Immature natural killer cell (primary cell): ENCODE results near the gene ATP6V0E1. TPM values are rescaled to one million over a fixed set of nuclear protein-coding genes. Genes with fewer than 3 reads are reported as not detected.

ENCODE experiments used
- DNase-seq, 3 donors: peaks; one replicate each; pipeline ENCODE4 v3.0.0; 2022; ENCODE audit warnings: mixed read lengths in 1 of 3
- H3K27ac Mint-ChIP-seq, 6 donors: one replicate each; pipeline ENCODE4 v1.8.0; 2020; ENCODE audit warnings: mixed read lengths in 6 of 6, mild to moderate bottlenecking in 5 of 6, inconsistent platforms in 4 of 6, moderate library complexity in 3 of 6
- H3K27me3 Mint-ChIP-seq, 3 donors: one replicate each; pipeline ENCODE4 v1.8.0; 2020 to 2021; ENCODE audit warnings: low read depth in 3 of 3, mild to moderate bottlenecking in 3 of 3, mixed read lengths in 3 of 3, moderate library complexity in 3 of 3, inconsistent platforms in 1 of 3
- H3K36me3 Mint-ChIP-seq, 3 donors: one replicate each; pipeline ENCODE4 v1.8.0; 2020; ENCODE audit warnings: mixed read lengths in 3 of 3, inconsistent platforms in 2 of 3, mild to moderate bottlenecking in 2 of 3
- H3K4me1 Mint-ChIP-seq, 2 donors: one replicate each; pipeline ENCODE4 v1.8.0; 2020; ENCODE audit warnings: inconsistent platforms in 2 of 2, mild to moderate bottlenecking in 2 of 2, mixed read lengths in 2 of 2, moderate library complexity in 1 of 2
- H3K4me3 Mint-ChIP-seq, 5 donors: one replicate each; pipeline ENCODE4 v1.8.0; 2020; ENCODE audit warnings: mild to moderate bottlenecking in 5 of 5, mixed read lengths in 5 of 5, inconsistent platforms in 3 of 5, moderate library complexity in 3 of 5
- H3K9me3 Mint-ChIP-seq, 6 donors: one replicate each; pipeline ENCODE4 v1.8.0; 2020; ENCODE audit warnings: mild to moderate bottlenecking in 6 of 6, mixed read lengths in 6 of 6, inconsistent platforms in 4 of 6, moderate library complexity in 3 of 6
- polyA plus RNA-seq, 3 donors: library from polyadenylated mRNA; unstranded; fragments of 300-500 nt; fragmentation: Illumina TruSeq; gene quantifications; one replicate each; pipeline ENCODE4 v1.2.3, GENCODE V29; 2021

ATP6V0E1 gene
- polyA plus RNA-seq, 3 donors from 2014 or later: 474 to 487 (median 485) TPM

DNA sequence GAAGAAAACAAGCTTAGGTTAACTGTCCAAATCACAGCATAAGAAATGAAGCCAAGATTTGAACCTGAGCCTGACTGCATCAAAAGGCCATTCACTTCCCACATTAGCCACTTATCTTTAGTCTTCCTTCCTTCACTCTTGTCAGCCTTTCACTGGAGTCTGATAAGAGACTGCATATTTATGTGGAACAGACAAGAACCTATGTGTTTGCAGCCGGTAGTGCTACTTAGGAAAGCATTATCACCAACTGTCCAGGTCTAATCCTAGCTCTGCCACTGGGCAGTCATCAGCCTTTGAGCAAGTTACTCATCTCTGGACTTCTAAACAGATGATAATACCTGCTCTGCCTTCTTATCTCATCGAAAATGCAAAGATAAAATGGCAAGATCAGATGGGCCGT, 12.1 kb upstream of the ATP6V0E1 start:
- H3K4me1 Mint-ChIP-seq: no peaks in the 10 kb centered on the region
- H3K9me3 Mint-ChIP-seq: no peaks in the 10 kb centered on the region
- peaks cover 2 to 8% (median 4%) of the 10 kb centered on the region in 3 donors for H3K36me3 Mint-ChIP-seq

DNA sequence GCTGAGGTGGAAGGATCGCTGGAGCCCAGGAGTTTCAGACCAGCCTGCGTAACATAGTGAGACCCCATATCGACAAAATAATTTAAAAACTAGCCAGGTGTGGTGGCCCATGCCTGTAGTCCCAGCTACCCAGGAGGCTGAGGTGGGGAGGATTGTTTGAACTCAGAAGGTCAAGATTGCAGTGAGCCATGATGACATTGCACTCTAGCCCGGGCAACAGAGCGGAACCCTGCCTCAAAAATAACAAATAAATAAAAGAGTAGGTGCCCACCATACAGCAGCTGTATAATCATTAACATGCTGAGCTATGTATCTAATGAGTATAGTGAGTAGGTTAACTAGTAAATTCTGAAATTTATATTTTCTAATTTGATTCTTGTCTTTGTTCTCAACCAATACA, 11.0 kb upstream of the ATP6V0E1 start:
- no peak for DNase-seq
- Mint-ChIP-seq H3K9me3 (no peaks in the 10 kb centered on the region), H3K4me1 (no peaks in the 10 kb centered on the region), H3K4me3 (no peak overlapping the region), H3K27ac (no peak overlapping the region), H3K27me3 (peaks cover 0 to 12% (median 1%) of the 10 kb centered on the region in 3 donors), H3K36me3 (peaks cover 0 to 8% (median 4%) of the 10 kb centered on the region in 3 donors)

More for the DNA sequence above, 12.1 kb upstream of the ATP6V0E1 start:
- DNase-seq: no peak
- no peak overlapping the region for H3K27ac Mint-ChIP-seq
- H3K27me3 Mint-ChIP-seq: peaks cover 0 to 12% (median 1%) of the 10 kb centered on the region in 3 donors
- no peak overlapping the region for H3K4me3 Mint-ChIP-seq

DNA sequence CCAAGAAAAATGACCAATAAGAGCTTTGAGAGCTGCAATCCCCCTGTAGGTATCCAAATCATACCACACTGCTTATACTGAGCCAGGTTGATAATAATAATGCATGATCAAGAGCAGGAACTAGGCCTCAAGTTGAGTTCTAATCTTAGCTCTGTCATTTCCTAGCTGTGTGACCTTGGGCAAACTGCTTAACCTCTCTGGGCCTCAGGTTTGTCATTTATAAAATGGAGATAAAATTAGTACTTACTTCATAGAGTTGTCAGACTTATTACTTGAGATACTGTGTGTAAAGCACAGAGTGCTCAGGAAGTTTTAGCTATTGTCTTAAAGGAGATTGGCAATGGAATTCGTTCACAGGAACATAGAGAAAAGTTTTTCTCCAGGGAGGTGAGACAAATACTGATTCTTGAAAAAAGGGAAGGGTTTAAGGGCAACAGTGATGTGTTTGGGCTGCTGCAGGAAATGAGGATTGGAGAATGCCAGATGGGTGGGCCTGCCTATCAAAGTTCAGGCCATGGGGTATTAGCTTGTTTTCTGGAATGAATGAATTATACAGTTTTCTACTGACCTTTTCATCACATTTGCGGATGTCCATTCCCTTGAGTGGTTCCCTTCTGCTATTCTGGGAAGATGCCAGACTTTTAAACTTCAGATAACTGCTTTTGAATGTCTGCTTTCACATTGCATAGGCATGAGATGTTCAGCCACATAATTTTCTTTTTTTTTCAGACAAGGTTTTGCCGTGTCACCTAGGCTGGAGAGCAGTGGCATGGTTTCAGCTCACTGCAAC, 10.2 kb upstream of the ATP6V0E1 start:
- Mint-ChIP-seq H3K9me3 (no peaks in the 10 kb centered on the region), H3K36me3 (peaks cover 0 to 5% (median 4%) of the 10 kb centered on the region in 3 donors), H3K4me1 (no peaks in the 10 kb centered on the region), H3K4me3 (no peak overlapping the region), H3K27me3 (peaks cover 0 to 12% (median 1%) of the 10 kb centered on the region in 3 donors), H3K27ac (peak overlapping the region in 1 of 6 donors; percentile 16)
- no peak for DNase-seq

DNA sequence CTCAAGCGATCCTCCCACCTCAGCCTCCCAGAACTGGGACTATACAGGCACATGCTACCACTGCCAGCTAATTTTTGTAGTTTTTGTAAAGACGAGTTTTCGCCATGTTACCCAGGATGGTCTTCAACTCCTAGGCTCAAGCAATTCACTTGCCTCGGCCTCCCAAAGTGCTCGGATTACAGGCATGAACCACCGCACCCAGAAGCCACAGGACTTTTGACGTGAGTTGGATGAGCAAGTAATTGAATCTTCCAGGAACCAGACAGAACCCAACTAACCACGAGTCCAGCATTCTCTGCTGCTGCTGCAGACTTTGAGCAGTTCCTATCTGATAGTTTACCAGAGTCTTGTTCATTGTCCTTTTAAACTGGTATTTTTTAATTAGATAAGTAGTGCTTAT, 9.6 kb upstream of the ATP6V0E1 start:
- DNase-seq: no peak
- H3K27me3 Mint-ChIP-seq: peaks cover 0 to 12% (median 1%) of the 10 kb centered on the region in 3 donors
- H3K4me1 Mint-ChIP-seq: no peaks in the 10 kb centered on the region
- no peak overlapping the region for H3K27ac Mint-ChIP-seq
- peaks cover 0 to 4% (median 3%) of the 10 kb centered on the region in 3 donors for H3K36me3 Mint-ChIP-seq
- no peaks in the 10 kb centered on the region for H3K9me3 Mint-ChIP-seq
- no peak overlapping the region for H3K4me3 Mint-ChIP-seq

DNA sequence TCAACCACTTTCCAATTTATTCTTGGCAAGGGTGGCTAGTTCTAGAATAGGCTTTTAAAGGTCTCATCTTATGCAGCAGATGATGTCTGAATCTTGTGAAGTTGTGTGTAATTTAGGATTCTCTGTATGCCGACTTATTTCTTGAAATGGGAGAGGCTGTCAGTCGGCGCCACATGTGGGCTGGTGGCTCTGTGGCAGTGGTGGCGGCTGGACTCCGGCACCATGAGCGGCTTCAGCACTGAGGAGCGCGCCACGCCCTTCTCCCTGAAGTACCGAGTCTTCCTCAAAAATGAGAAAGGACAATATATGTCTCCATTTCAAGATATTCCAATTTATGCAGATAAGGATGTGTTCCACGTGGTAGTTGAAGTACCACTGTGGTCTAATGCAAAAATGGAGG, 8.3 kb upstream of the ATP6V0E1 start:
- H3K4me1 Mint-ChIP-seq: no peaks in the 10 kb centered on the region
- no peak overlapping the region for H3K27ac Mint-ChIP-seq
- peaks cover 0 to 12% (median 3%) of the 10 kb centered on the region in 3 donors for H3K27me3 Mint-ChIP-seq
- no peak overlapping the region for H3K4me3 Mint-ChIP-seq
- H3K9me3 Mint-ChIP-seq: no peaks in the 10 kb centered on the region
- DNase-seq: no peak
- no peaks in the 10 kb centered on the region for H3K36me3 Mint-ChIP-seq

DNA sequence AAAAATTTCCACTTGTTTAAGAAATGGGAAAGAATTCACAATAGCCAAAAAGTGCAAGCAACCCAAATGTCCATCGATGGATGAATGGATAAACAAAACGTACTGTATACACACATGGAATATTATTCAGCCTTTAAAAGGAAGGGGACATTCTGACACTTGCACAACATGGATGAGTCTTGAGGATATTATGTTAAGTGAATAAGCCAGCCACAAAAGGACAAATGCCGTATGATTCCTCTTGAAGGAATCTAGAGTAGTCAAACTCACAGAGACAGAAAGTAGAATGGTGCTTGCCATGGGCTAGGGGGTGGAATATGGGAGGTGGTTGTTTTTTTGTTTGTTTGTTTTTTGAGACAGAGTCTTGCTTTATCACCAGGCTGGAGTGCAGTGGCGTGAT, 3.8 kb upstream of the ATP6V0E1 start:
- no peak overlapping the region for H3K4me3 Mint-ChIP-seq
- no peaks in the 10 kb centered on the region for H3K36me3 Mint-ChIP-seq
- no peak for DNase-seq
- peaks cover 14 to 16% of the 10 kb centered on the region in 2 donors for H3K4me1 Mint-ChIP-seq
- no peak overlapping the region for H3K27ac Mint-ChIP-seq
- no peaks in the 10 kb centered on the region for H3K9me3 Mint-ChIP-seq
- peaks cover 0 to 6% (median 4%) of the 10 kb centered on the region in 3 donors for H3K27me3 Mint-ChIP-seq

DNA sequence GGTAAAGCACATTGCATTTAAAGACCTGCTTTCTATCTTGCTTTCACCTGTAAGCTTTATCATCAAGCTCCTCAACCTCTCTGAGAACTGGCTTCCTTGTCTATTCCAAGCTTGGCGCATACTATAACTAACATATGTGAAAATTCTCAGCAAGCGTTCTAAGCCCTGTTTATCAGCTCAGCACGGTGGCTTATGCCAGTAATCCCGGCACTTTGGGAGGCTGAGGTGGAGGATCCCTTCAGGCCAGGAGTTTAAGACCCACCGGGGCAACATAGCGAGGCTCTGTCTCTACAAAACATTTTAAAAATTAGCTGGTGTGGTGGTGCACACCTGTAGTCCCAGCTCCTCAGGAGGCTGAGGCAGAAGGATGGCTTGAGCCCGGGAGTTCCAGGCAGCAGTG, 1.6 kb upstream of the ATP6V0E1 start:
- Mint-ChIP-seq H3K36me3 (no peaks in the 10 kb centered on the region), H3K4me1 (peaks cover 31 to 36% of the 10 kb centered on the region in 2 donors), H3K4me3 (no peak overlapping the region), H3K27me3 (peaks cover 0 to 6% (median 2%) of the 10 kb centered on the region in 3 donors), H3K9me3 (no peaks in the 10 kb centered on the region), H3K27ac (no peak overlapping the region)
- no peak for DNase-seq

DNA sequence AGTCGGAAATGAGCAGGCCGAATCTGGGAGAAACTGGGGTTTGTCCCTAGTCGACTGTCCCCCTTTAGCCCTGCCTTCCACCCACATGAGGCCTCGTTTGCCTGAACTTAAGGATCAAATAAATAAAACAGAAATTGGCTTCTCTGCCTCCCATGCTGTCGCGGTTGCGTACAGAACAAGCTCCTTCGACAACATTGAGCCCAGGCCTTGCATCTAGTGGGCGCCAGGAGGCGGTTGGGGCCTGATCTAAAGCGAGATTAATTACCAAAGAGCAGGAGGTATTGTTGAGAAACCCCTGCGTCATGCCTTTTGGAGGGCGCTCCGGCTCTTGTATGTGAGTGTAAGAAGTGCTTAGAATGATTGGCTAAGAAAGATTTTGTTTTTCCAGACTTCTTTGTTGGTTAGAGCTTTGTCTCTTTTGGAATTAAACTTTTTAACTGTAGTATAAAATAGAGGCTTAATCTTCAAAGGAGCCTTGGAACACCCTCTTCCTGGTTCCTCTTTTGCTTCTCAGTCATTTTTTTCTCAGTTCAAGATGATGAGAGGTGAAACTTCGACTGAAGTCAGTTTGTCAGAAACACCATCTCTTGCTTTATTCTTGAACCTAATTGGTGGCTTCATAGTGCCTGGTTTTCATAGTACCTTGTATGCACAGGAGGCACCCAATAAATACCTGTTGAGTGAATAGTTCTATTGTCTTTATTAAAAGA, 828 bp downstream of the ATP6V0E1 start:
- H3K36me3 Mint-ChIP-seq: no peaks in the 10 kb centered on the region
- H3K4me1 Mint-ChIP-seq: peaks cover 35 to 47% of the 10 kb centered on the region in 2 donors
- H3K27me3 Mint-ChIP-seq: peaks cover 2 to 6% (median 2%) of the 10 kb centered on the region in 3 donors
- H3K9me3 Mint-ChIP-seq: no peaks in the 10 kb centered on the region
- H3K27ac Mint-ChIP-seq: peak overlapping the region; percentile 91 to 99 (median 98)
- DNase-seq: peak; percentile 64 to 71 (median 70)
- H3K4me3 Mint-ChIP-seq: peak overlapping the region; percentile 98 to 99 (median 99)

DNA sequence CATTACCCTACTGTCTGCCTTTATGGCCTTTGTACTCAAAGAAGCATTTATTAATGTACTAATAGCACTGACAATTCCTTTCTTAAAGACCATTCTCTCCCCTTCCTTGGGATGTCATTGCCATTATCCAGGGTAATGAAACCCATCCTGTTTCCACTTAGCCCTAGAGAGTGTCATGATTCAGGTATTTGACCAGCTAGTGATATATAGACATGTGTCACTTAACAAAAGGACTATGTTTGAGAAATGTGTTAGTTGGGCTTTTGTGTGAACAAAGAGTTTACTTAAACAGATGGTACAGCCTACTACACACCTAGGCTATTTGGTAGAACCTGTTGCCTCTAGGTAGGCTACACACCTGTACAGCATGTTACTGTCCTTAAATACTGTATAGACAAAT, 2.0 kb downstream of the ATP6V0E1 start:
- Mint-ChIP-seq H3K4me3 (peak overlapping the region; percentile 68 to 99 (median 79)), H3K36me3 (no peaks in the 10 kb centered on the region), H3K9me3 (no peaks in the 10 kb centered on the region), H3K27me3 (peaks cover 2 to 5% (median 2%) of the 10 kb centered on the region in 3 donors), H3K27ac (peak overlapping the region; percentile 50 to 92 (median 80)), H3K4me1 (peaks cover 38 to 47% of the 10 kb centered on the region in 2 donors)
- DNase-seq: no peak

DNA sequence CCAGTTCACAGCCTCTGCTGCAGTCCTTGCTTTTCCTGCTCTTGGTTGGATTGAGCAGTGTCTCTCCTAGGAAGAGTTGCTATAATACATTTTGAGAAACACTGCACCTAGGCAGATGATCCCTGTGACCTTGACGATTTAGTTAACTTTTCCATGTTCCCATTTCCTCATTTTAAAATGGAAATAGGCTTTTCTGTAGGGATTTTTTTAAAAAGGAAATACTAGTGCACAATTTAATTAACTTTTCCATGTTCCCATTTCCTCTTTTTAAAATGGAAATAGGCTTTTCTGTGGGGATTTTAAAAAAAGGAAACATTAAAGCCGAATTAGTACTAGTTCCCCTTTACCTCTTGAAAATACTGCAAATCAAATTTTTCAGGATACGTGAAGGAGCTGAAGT, 4.7 kb downstream of the ATP6V0E1 start:
- Mint-ChIP-seq H3K4me1 (peaks cover 53 to 73% of the 10 kb centered on the region in 2 donors), H3K27me3 (peaks cover 2 to 5% (median 2%) of the 10 kb centered on the region in 3 donors), H3K4me3 (no peak overlapping the region), H3K9me3 (no peaks in the 10 kb centered on the region), H3K27ac (no peak overlapping the region), H3K36me3 (peaks cover 5 to 9% (median 5%) of the 10 kb centered on the region in 3 donors)
- DNase-seq: no peak

DNA sequence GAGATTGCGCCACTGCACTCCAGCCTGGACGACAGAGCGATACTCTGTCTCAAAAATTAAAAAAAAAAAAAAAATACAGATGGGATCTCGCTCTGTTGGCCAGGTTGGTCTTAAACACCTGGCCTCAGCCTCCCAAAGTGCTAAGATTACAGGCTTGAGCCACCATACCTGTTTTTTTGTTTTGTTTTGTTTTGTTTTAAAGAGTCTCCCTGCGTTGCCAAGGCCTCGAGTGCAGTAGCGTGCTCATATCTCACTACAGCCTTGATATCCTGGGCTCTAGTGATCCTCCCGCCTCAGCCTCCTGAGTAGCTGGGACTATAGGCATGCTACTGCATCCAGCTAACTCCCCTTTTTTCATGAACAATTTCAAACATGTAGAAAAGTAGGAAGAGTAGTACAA, 7.2 kb downstream of the ATP6V0E1 start:
- peaks cover 42 to 60% of the 10 kb centered on the region in 2 donors for H3K4me1 Mint-ChIP-seq
- peaks cover 0 to 2% (median 0%) of the 10 kb centered on the region in 3 donors for H3K27me3 Mint-ChIP-seq
- peaks cover 8 to 17% (median 10%) of the 10 kb centered on the region in 3 donors for H3K36me3 Mint-ChIP-seq
- no peak overlapping the region for H3K4me3 Mint-ChIP-seq
- no peak for DNase-seq
- no peaks in the 10 kb centered on the region for H3K9me3 Mint-ChIP-seq
- H3K27ac Mint-ChIP-seq: peak overlapping the region in 3 of 6 donors; percentile 16 to 66 (median 18)

DNA sequence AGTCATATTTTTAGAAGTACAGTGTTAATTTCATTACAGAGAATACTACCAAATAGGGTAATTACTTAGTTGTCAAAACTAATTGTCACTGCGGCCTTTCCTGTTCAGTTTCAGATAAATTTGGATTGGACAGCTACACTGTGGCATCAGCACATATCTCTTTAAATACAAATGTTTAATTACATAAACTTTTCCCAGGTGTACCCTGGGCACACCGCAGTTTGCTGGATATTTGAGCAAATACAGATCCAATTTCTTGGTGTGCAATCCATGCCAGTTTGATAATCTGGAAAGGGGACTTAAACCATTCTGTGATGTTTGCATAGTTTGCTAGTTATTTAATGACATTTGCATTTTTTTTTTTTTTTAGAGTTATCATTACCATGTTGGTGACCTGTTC, 10.8 kb downstream of the ATP6V0E1 start:
- Mint-ChIP-seq H3K36me3 (peaks cover 10 to 28% (median 10%) of the 10 kb centered on the region in 3 donors), H3K4me3 (no peak overlapping the region), H3K4me1 (peaks cover 40 to 45% of the 10 kb centered on the region in 2 donors), H3K9me3 (no peaks in the 10 kb centered on the region), H3K27ac (peak overlapping the region in 2 of 6 donors; percentile 24 to 72), H3K27me3 (no peaks in the 10 kb centered on the region)
- no peak for DNase-seq

DNA sequence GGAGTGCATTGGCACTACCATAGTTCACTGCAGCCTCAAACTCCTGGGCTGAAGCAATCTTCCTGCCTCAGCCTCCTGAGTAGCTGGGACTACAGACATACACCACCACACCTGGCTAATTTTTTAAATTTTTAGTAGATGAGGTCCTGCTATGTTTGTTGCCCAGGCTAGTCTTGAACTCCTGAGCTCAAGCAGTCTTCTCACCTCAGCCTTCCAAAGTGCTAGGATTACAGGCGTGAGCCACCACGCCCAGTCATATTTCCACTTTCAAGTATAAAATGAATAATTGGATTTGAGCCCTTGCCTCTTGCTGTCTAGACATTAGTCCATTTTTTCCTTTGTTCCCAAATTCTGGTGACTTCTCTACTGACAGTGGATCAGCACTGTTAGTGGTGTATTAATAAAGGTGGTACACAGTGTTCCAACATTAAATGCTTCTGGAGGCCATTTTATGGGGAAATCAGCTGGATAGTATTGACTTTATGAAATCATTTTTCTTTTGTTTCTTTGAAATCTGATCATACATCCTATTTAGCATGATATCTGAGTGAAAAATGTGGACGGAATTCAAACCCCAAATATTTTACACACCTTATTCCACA, 15.9 kb downstream of the ATP6V0E1 start:
- H3K4me1 Mint-ChIP-seq: peaks cover 59 to 60% of the 10 kb centered on the region in 2 donors
- H3K9me3 Mint-ChIP-seq: no peaks in the 10 kb centered on the region
- H3K4me3 Mint-ChIP-seq: no peak overlapping the region
- DNase-seq: no peak
- H3K27ac Mint-ChIP-seq: peak overlapping the region in 2 of 6 donors; percentile 36 to 40
- peaks cover 0 to 17% (median 3%) of the 10 kb centered on the region in 3 donors for H3K36me3 Mint-ChIP-seq
- peaks cover 0 to 3% (median 0%) of the 10 kb centered on the region in 3 donors for H3K27me3 Mint-ChIP-seq
